HepG2 (cell line): ENCODE results near the gene DGAT2. TPM values are rescaled to one million over a fixed set of nuclear protein-coding genes. Genes with fewer than 3 reads are reported as not detected.
A peak's percentile ranks its signal among the peaks of the same experiment; 100 is the strongest.

ENCODE experiments used
- CHD2 ChIP-seq: IDR thresholded peaks from 2 replicates; pipeline ENCODE4 v1.6.1; 2011; ENCODE audit warnings: low read depth, low read length, improper control_type of control experiment
- EED ChIP-seq: sonication (generic); formaldehyde crosslinking; IDR thresholded peaks from 2 replicates; pipeline ENCODE4 v1.5.0; 2020; ENCODE audit warnings: mild to moderate bottlenecking, missing genetic modification reagents
- EZH2 ChIP-seq: conservative IDR thresholded peaks from 2 replicates; pipeline ENCODE4 v1.6.1; 2012; ENCODE audit warnings: mild to moderate bottlenecking, low read depth, low read length, moderate library complexity
- HMG20B ChIP-seq: conservative IDR thresholded peaks from 2 replicates; pipeline ENCODE4 v1.6.1; 2016; ENCODE audit warnings: missing genetic modification reagents, missing compliant biosample characterization
- HOXA3 ChIP-seq: sonication (generic); formaldehyde crosslinking; IDR thresholded peaks from 2 replicates; pipeline ENCODE4 v1.5.0; 2020; ENCODE audit warnings: missing genetic modification reagents
- ISL2 ChIP-seq: sonication (generic); formaldehyde crosslinking; IDR thresholded peaks from 2 replicates; pipeline ENCODE4 v1.5.0; 2020; ENCODE audit warnings: missing genetic modification reagents
- SAP130 ChIP-seq: IDR thresholded peaks from 2 replicates; pipeline ENCODE4 v1.6.1; 2016; ENCODE audit warnings: low read depth
- SIN3B ChIP-seq: fragments of 150-350 bp; IDR thresholded peaks from 2 replicates; pipeline ENCODE4 v1.6.1; 2014; ENCODE audit warnings: low read length
- SMAD1 ChIP-seq: sonication (generic); formaldehyde crosslinking; IDR thresholded peaks from 2 replicates; pipeline ENCODE4 v1.4.0; 2020; ENCODE audit warnings: missing genetic modification reagents, low read depth, mild to moderate bottlenecking, borderline replicate concordance
- SOX5 ChIP-seq: IDR thresholded peaks from 2 replicates; pipeline ENCODE4 v1.6.1; 2016; ENCODE audit warnings: borderline replicate concordance
- STAG1 ChIP-seq: sonication (generic); formaldehyde crosslinking; IDR thresholded peaks from 2 replicates; pipeline ENCODE4 v1.4.0; 2020; ENCODE audit warnings: missing genetic modification reagents
- TCF7L2 ChIP-seq: IDR thresholded peaks from 2 replicates; pipeline ENCODE4 v1.6.1; 2011; ENCODE audit warnings: mild to moderate bottlenecking, low read depth, low read length, moderate library complexity
- ZBTB7B ChIP-seq: sonication (generic); formaldehyde crosslinking; IDR thresholded peaks from 2 replicates; pipeline ENCODE4 v1.4.0; 2020; ENCODE audit warnings: missing genetic modification reagents
- ZNF143 ChIP-seq: sonication (generic); formaldehyde crosslinking; IDR thresholded peaks from 2 replicates; pipeline ENCODE4 v1.4.0; 2020; ENCODE audit warnings: missing genetic modification reagents
- ZNF225 ChIP-seq: sonication (generic); formaldehyde crosslinking; IDR thresholded peaks from 2 replicates; pipeline ENCODE4 v1.4.0; 2020; ENCODE audit warnings: mild to moderate bottlenecking, missing genetic modification reagents
- ZNF547 ChIP-seq: sonication (generic); formaldehyde crosslinking; IDR thresholded peaks from 2 replicates; pipeline ENCODE4 v1.5.1; 2020; ENCODE audit warnings: mild to moderate bottlenecking, missing genetic modification reagents
- ZNF552 ChIP-seq: sonication (generic); formaldehyde crosslinking; IDR thresholded peaks from 2 replicates; pipeline ENCODE4 v1.9.0; 2022; ENCODE audit warnings: missing genetic modification reagents, mild to moderate bottlenecking, borderline replicate concordance
- ZNF75D ChIP-seq: sonication (generic); formaldehyde crosslinking; IDR thresholded peaks from 2 replicates; pipeline ENCODE4 v1.8.1; 2023; ENCODE audit warnings: missing genetic modification reagents, mild to moderate bottlenecking, borderline replicate concordance
- polyA plus RNA-seq, 8 experiments: library from polyadenylated mRNA; depleted of rRNA in 3 of 8; stranded (reverse) in 7 of 8; unstranded in 1 of 8; fragments of >200 nt; fragmentation: Illumina TruSeq in 4 of 8; extraction: Trizol in 4 of 8; gene quantifications; 2 replicates each; pipeline versions ENCODE4 v1.2.1 to v1.2.3, GENCODE V29; 2011 to 2016; ENCODE audit warnings: low read depth in 4 of 8, missing spikeins in 1 of 8, mixed read lengths in 1 of 8; ENCODE audit not compliant: insufficient read depth in 1 of 8
- total RNA-seq, 5 experiments: library from RNA; depleted of rRNA; stranded (reverse); fragments of >200 nt; fragmentation: Illumina TruSeq; extraction: Trizol; gene quantifications; 2 replicates each; pipeline ENCODE4 v1.2.3, GENCODE V29; 2016; ENCODE audit warnings: low read depth in 1 of 5
- TF ChIP-seq, protein P1 (sequence below): sonication (generic); formaldehyde crosslinking; IDR thresholded peaks from 2 replicates; pipeline ENCODE4 v1.9.0; 2021; ENCODE audit warnings: missing genetic modification reagents, borderline replicate concordance
- TF ChIP-seq, protein P2 (sequence below): fragments of 450-650 bp; IDR thresholded peaks from 2 replicates; pipeline ENCODE4 v1.6.1; 2016
- TF ChIP-seq, protein P3 (sequence below), 2 experiments: sonication (generic) in 1 of 2; formaldehyde crosslinking in 1 of 2; IDR thresholded peaks; 2 replicates each; pipeline versions ENCODE4 v1.4.0 to v1.6.1; 2018 to 2020; ENCODE audit warnings: missing genetic modification reagents in 2 of 2, borderline replicate concordance in 1 of 2, low read depth in 1 of 2, mild to moderate bottlenecking in 1 of 2, missing biosample characterization in 1 of 2

DGAT2 gene
- total and polyA plus RNA-seq, 2 of the 13 experiments (the other 11 are each of a cell fraction or from before 2014, with no cell fraction given), result 39.0 to 65.6 TPM

DNA sequence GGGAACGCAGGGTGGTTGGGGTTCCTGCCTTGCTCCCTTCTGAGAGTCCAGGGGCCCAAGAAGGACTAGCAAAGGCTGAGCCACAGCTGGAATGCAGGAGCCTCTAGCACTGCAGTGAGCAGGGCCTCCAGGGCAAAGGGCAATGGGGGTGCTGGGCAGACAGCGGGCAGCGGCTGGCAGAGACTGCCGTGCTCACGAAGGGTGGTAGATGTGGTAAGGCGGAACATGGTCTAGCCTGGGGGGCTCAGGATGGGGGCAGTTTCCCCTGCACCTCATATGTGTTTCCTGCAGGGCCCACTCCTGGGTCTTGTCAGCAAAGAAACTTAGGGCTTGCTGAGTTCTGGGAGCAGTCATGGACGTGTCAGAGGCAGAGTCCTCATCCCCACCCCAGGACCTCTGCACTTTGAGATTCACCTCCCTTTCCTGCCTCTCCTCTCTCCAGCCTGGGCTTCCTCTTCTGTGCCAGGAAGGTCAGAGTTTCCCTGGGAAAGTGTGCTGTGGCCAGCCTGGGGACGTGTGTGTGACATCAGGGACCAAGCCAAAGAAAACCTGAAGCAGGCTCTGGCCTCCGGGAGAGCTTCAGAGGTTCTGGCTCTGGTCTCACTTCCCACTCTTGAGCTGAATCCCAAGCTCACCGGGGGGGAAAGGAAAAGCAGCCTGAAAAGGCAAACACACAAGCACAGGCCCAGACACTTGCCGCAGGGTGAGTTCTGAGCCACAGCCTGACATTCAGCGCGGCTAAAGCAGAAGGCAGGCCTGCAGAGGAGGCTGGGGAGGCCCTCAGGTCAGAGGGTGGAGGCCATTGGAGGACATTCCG, 46.5 kb upstream of the DGAT2 start (continued):
- TF ChIP-seq, protein P1, sequence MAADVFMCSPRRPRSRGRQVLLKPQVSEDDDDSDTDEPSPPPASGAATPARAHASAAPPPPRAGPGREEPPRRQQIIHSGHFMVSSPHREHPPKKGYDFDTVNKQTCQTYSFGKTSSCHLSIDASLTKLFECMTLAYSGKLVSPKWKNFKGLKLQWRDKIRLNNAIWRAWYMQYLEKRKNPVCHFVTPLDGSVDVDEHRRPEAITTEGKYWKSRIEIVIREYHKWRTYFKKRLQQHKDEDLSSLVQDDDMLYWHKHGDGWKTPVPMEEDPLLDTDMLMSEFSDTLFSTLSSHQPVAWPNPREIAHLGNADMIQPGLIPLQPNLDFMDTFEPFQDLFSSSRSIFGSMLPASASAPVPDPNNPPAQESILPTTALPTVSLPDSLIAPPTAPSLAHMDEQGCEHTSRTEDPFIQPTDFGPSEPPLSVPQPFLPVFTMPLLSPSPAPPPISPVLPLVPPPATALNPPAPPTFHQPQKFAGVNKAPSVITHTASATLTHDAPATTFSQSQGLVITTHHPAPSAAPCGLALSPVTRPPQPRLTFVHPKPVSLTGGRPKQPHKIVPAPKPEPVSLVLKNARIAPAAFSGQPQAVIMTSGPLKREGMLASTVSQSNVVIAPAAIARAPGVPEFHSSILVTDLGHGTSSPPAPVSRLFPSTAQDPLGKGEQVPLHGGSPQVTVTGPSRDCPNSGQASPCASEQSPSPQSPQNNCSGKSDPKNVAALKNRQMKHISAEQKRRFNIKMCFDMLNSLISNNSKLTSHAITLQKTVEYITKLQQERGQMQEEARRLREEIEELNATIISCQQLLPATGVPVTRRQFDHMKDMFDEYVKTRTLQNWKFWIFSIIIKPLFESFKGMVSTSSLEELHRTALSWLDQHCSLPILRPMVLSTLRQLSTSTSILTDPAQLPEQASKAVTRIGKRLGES (CRISPR knock-in tag), result no peak
- TF ChIP-seq SAP130 (peak; percentile 41), CHD2 (no peak), ZNF143 (CRISPR knock-in tag) (0 out of 2 replicates have a peak, but pooled peaks have one; percentile 16), HMG20B (CRISPR knock-in tag) (no peak), HOXA3 (CRISPR knock-in tag) (peak; percentile 64), EZH2 (no peak), TCF7L2 (no peak), ZNF552 (CRISPR knock-in tag) (peak; percentile 71; the same call in 1 of the 2 replicates), STAG1 (CRISPR knock-in tag) (0 out of 2 replicates have a peak, but pooled peaks have one; percentile 4), ZNF225 (no peak; the same call in 1 of the 2 replicates), ZNF75D (no peak), SMAD1 (CRISPR knock-in tag) (no peak), ZNF547 (no peak), EED (CRISPR knock-in tag) (0 out of 2 replicates have a peak, but pooled peaks have one; percentile 50), SIN3B (no peak), SOX5 (no peak), ISL2 (CRISPR knock-in tag) (0 out of 2 replicates have a peak, but pooled peaks have one; percentile 22), ZBTB7B (CRISPR knock-in tag) (peak; percentile 72)
- TF ChIP-seq, protein P2, sequence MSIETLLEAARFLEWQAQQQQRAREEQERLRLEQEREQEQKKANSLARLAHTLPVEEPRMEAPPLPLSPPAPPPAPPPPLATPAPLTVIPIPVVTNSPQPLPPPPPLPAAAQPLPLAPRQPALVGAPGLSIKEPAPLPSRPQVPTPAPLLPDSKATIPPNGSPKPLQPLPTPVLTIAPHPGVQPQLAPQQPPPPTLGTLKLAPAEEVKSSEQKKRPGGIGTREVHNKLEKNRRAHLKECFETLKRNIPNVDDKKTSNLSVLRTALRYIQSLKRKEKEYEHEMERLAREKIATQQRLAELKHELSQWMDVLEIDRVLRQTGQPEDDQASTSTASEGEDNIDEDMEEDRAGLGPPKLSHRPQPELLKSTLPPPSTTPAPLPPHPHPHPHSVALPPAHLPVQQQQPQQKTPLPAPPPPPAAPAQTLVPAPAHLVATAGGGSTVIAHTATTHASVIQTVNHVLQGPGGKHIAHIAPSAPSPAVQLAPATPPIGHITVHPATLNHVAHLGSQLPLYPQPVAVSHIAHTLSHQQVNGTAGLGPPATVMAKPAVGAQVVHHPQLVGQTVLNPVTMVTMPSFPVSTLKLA, result no peak
- TF ChIP-seq, protein P3, sequence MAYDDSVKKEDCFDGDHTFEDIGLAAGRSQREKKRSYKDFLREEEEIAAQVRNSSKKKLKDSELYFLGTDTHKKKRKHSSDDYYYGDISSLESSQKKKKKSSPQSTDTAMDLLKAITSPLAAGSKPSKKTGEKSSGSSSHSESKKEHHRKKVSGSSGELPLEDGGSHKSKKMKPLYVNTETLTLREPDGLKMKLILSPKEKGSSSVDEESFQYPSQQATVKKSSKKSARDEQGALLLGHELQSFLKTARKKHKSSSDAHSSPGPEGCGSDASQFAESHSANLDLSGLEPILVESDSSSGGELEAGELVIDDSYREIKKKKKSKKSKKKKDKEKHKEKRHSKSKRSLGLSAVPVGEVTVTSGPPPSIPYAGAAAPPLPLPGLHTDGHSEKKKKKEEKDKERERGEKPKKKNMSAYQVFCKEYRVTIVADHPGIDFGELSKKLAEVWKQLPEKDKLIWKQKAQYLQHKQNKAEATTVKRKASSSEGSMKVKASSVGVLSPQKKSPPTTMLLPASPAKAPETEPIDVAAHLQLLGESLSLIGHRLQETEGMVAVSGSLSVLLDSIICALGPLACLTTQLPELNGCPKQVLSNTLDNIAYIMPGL (CRISPR knock-in tag; IDR thresholded peaks at IDR 0.05; ENCODE audit: borderline replicate concordance in 1 of 2, low read depth in 1 of 2), result peak; percentile 39 to 54; a peak in 3 of 4 replicates
